Caco-2 (cell line): ENCODE results near the gene SPATS2L. TPM values are rescaled to one million over a fixed set of nuclear protein-coding genes. Genes with fewer than 3 reads are reported as not detected.
A peak's percentile ranks its signal among the peaks of the same experiment; 100 is the strongest.

Source experiments
- BruUV-seq: library from RNA; stranded (reverse); fragments of 400-500 nt; replicated peaks from 2 replicates; lab custom pipeline; 2021; lab: Mats Ljungman, UMichigan
- CTCF ChIA-PET: fragments of 300-600 bp; sonication (Branson Sonifier 250); formaldehyde crosslinking; loops from one replicate; lab custom pipeline; 2022; ENCODE audit warnings: antibody characterized with exemption; lab: Charles Lee
- POLR2A ChIA-PET: fragments of 300-600 bp; sonication (Branson Sonifier 250); formaldehyde crosslinking; loops from one replicate; lab custom pipeline; 2022; ENCODE audit warnings: antibody characterized with exemption; lab: Charles Lee
- DNase-seq, 2 experiments: peaks; one replicate each; pipeline versions ENCODE4 v3.0.0 to v3.0.0-alpha.2; 2020 to 2022
- H3K27me3 ChIP-seq: replicated peaks from 2 replicates; pipeline ENCODE4 v1.6.0; 2011; ENCODE audit warnings: low read length; ENCODE audit not compliant: control insufficient read depth, insufficient read depth
- H3K36me3 ChIP-seq: 2 replicates; pipeline ENCODE4 v1.5.1; 2011; ENCODE audit warnings: low read length; ENCODE audit not compliant: control insufficient read depth, insufficient read depth
- H3K4me1 ChIP-seq: fragments of 250-450 bp; sonication (Bioruptor Pico); 2 replicates; pipeline ENCODE4 v1.5.1; 2020; ENCODE audit warnings: mild to moderate bottlenecking
- H3K4me3 ChIP-seq: 2 replicates; pipeline ENCODE4 v1.5.1; 2011; ENCODE audit warnings: low read depth, mild to moderate bottlenecking, control low read depth, low read length
- H3K9me3 ChIP-seq: fragments of 250-450 bp; sonication (Bioruptor Pico); 2 replicates; pipeline ENCODE4 v1.5.1; 2020; ENCODE audit warnings: mild to moderate bottlenecking, moderate library complexity
- H3K27ac Mint-ChIP-seq: one replicate; pipeline ENCODE4 v1.8.0; 2022; ENCODE audit warnings: mixed read lengths; ENCODE audit not compliant: unreplicated experiment
- H3K27me3 Mint-ChIP-seq: one replicate; pipeline ENCODE4 v1.8.0; 2022; ENCODE audit warnings: mixed read lengths; ENCODE audit not compliant: insufficient read depth, unreplicated experiment
- H3K36me3 Mint-ChIP-seq: one replicate; pipeline ENCODE4 v1.8.0; 2022; ENCODE audit warnings: mild to moderate bottlenecking, mixed read lengths; ENCODE audit not compliant: insufficient read depth, unreplicated experiment
- H3K4me1 Mint-ChIP-seq: one replicate; pipeline ENCODE4 v1.8.0; 2022; ENCODE audit warnings: low read depth, mixed read lengths; ENCODE audit not compliant: unreplicated experiment
- H3K4me3 Mint-ChIP-seq: one replicate; pipeline ENCODE4 v1.8.0; 2022; ENCODE audit warnings: mild to moderate bottlenecking, moderate library complexity, mixed read lengths; ENCODE audit not compliant: unreplicated experiment
- H3K9me3 Mint-ChIP-seq: one replicate; pipeline ENCODE4 v1.8.0; 2022; ENCODE audit warnings: mixed read lengths; ENCODE audit not compliant: unreplicated experiment
- CTCF ChIP-seq, 2 experiments: fragments of 200-600 bp in 1 of 2; IDR thresholded peaks; 1 replicate in 1 of 2; 2 replicates in 1 of 2; pipeline versions ENCODE4 v1.5.1 to v1.8.0; 2011 to 2022; ENCODE audit warnings: antibody characterized with exemption in 1 of 2, control low read depth in 1 of 2, inconsistent platforms in 1 of 2, low read depth in 1 of 2, low read length in 1 of 2, mild to moderate bottlenecking in 1 of 2, moderate library complexity in 1 of 2; ENCODE audit not compliant: insufficient read depth in 1 of 2, severe bottlenecking in 1 of 2, unreplicated experiment in 1 of 2
- intact Hi-C: fragments of 100-400 bp; cut with micrococcal nuclease; formaldehyde crosslinking; loops from one replicate; pipeline ENCODE4 v1.10.0; 2022; ENCODE audit not compliant: unreplicated experiment
- total RNA-seq: library from RNA; stranded (reverse); gene quantifications from 2 replicates; pipeline ENCODE4 v1.2.3, GENCODE V29; 2022

The SPATS2L gene
- total RNA-seq, 1 experiment from 2014 or later: 196 TPM

- intact Hi-C loops: no loop called here
- H3K36me3 Mint-ChIP-seq: peaks cover 62% of the 10 kb centered on the region
- H3K27me3 ChIP-seq: no peaks in the 10 kb centered on the region
- ChIA-PET CTCF (no interaction called here), POLR2A (no interaction called here)
- peaks cover 4% of the 10 kb centered on the region; the same call in 1 of the 2 replicates for H3K36me3 ChIP-seq
- no peaks in the 10 kb centered on the region for H3K9me3 Mint-ChIP-seq
- H3K9me3 ChIP-seq: no peaks in the 10 kb centered on the region
- peak overlapping the region; percentile 55 for H3K27ac Mint-ChIP-seq
- peaks cover 6% of the 10 kb centered on the region for H3K4me1 Mint-ChIP-seq
- no peak overlapping the region for H3K4me3 ChIP-seq
- H3K27me3 Mint-ChIP-seq: no peaks in the 10 kb centered on the region
- BruUV-seq: no TSS peak
- no peak for TF ChIP-seq CTCF (IDR thresholded peaks at IDR 0.05; ENCODE audit: insufficient read depth in 1 of 2, low read depth in 1 of 2, low read length in 1 of 2, severe bottlenecking in 1 of 2, unreplicated experiment in 1 of 2)
- no peak for DNase-seq
- no peak overlapping the region for H3K4me3 Mint-ChIP-seq
- no peaks in the 10 kb centered on the region for H3K4me1 ChIP-seq
These were observed 22.9 kb downstream of the SPATS2L start for GRCh38 chr2:200329384-200329783.

GRCh38 chr2:200329798-200330197, 23.3 kb downstream of the SPATS2L start:
- no TSS peak for BruUV-seq

GRCh38 chr2:200330351-200331060, 24.0 kb downstream of the SPATS2L start:
- BruUV-seq: TSS peak; percentile 8
- Mint-ChIP-seq H3K4me3 (no peak overlapping the region), H3K27me3 (no peaks in the 10 kb centered on the region), H3K27ac (no peak overlapping the region), H3K36me3 (peaks cover 67% of the 10 kb centered on the region), H3K4me1 (peaks cover 14% of the 10 kb centered on the region), H3K9me3 (no peaks in the 10 kb centered on the region)
- TF ChIP-seq CTCF (IDR thresholded peaks at IDR 0.05; ENCODE audit: insufficient read depth in 1 of 2, low read depth in 1 of 2, low read length in 1 of 2, severe bottlenecking in 1 of 2, unreplicated experiment in 1 of 2): no peak
- POLR2A ChIA-PET: no interaction called here
- H3K9me3 ChIP-seq: no peaks in the 10 kb centered on the region
- H3K4me3 ChIP-seq: no peak overlapping the region
- CTCF ChIA-PET: no interaction called here
- H3K4me1 ChIP-seq: no peaks in the 10 kb centered on the region
- H3K36me3 ChIP-seq: peaks cover 4% of the 10 kb centered on the region; the same call in 1 of the 2 replicates
- intact Hi-C loops: no loop called here
- DNase-seq: no peak
- no peaks in the 10 kb centered on the region for H3K27me3 ChIP-seq

More at GRCh38 chr2:200329798-200330197, 23.3 kb downstream of the SPATS2L start:
- H3K27ac Mint-ChIP-seq: peak overlapping the region; percentile 55
- DNase-seq: no peak
- no peaks in the 10 kb centered on the region for H3K9me3 Mint-ChIP-seq
- H3K4me3 ChIP-seq: no peak overlapping the region
- H3K36me3 ChIP-seq: peaks cover 4% of the 10 kb centered on the region; the same call in 1 of the 2 replicates
- intact Hi-C loops: no loop called here
- H3K36me3 Mint-ChIP-seq: peaks cover 61% of the 10 kb centered on the region
- H3K4me1 Mint-ChIP-seq: peaks cover 7% of the 10 kb centered on the region
- no peaks in the 10 kb centered on the region for H3K27me3 Mint-ChIP-seq
- TF ChIP-seq CTCF (IDR thresholded peaks at IDR 0.05; ENCODE audit: insufficient read depth in 1 of 2, low read depth in 1 of 2, low read length in 1 of 2, severe bottlenecking in 1 of 2, unreplicated experiment in 1 of 2): no peak
- no peak overlapping the region for H3K4me3 Mint-ChIP-seq
- CTCF ChIA-PET: no interaction called here
- no peaks in the 10 kb centered on the region for H3K9me3 ChIP-seq
- POLR2A ChIA-PET: no interaction called here
- no peaks in the 10 kb centered on the region for H3K4me1 ChIP-seq
- H3K27me3 ChIP-seq: no peaks in the 10 kb centered on the region
